ENCODE results near the gene TBC1D16. TPM values are rescaled to one million over a fixed set of nuclear protein-coding genes. Genes with fewer than 3 reads are reported as not detected.
A peak's percentile ranks its signal among the peaks of the same experiment; 100 is the strongest.

The TBC1D16 gene
- total and polyA plus RNA-seq, 2 donors (not counting 1 experiment from before 2014, with no cell fraction given): 0.82 to 2.7 TPM

DNA sequence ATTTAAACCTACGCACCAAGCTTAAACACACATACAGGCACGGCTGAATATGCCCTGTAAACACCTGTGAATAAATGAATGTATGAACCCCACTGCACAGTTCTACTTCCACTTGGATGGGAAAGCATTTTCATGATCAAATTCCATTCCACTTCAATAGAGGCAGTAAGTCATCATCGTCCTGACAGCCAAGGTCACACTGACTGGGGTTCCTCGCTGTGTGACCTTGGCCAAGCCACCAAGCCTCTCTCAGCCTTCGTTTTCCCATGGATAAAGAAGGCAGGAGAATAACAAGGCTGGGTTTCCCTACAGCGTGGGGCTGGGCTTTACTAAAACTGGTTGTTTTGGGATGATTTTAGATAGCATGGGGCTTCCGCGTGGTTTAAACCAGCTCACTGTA lies 82.8 kb downstream of the TBC1D16 start:
- intact Hi-C loops (cut with micrococcal nuclease): no loop called here
- peaks cover 16% of the 10 kb centered on the region for H3K4me1 Mint-ChIP-seq
- Histone ChIP-seq H3K27me3 (replicated peaks in 1 of 4; ENCODE audit: control extremely low read depth in 1 of 4, control insufficient read depth in 3 of 4, insufficient read depth in 4 of 4, low read length in 3 of 4) (no peaks in the 10 kb centered on the region), H3K4me1 (ENCODE audit: control insufficient read depth in 2 of 2, insufficient read depth in 2 of 2, low read length in 2 of 2) (peaks cover 9 to 12% of the 10 kb centered on the region in 2 donors), H3K27ac (ENCODE audit: low read length in 2 of 2) (no peak overlapping the region), H3K36me3 (replicated peaks in 1 of 2; ENCODE audit: control extremely low read depth in 1 of 2, control insufficient read depth in 1 of 2, extremely low read depth in 1 of 2, insufficient read depth in 2 of 2, low read length in 1 of 2) (no peaks in the 10 kb centered on the region), H3K4me3 (ENCODE audit: control extremely low read depth in 1 of 5, extremely low read depth in 1 of 5, insufficient read depth in 1 of 5, low read depth in 2 of 5, low read length in 4 of 5) (no peak overlapping the region), H4K20me1 (ENCODE audit: control insufficient read depth, insufficient read depth, low read length, poor library complexity, severe bottlenecking) (no peaks in the 10 kb centered on the region), H3K79me2 (ENCODE audit: control insufficient read depth, insufficient read depth, low read length) (no peaks in the 10 kb centered on the region), H3K9me3 (ENCODE audit: control extremely low read depth in 1 of 3, control insufficient read depth in 2 of 3, insufficient read depth in 1 of 3, low read length in 2 of 3) (no peaks in the 10 kb centered on the region), H3K4me2 (replicated peaks; ENCODE audit: low read depth, low read length, poor library complexity, severe bottlenecking) (no peak overlapping the region), H2AFZ (ENCODE audit: insufficient read depth, low read depth, low read length, poor library complexity, severe bottlenecking) (no peak overlapping the region), H3K9ac (ENCODE audit: low read length) (no peak overlapping the region)
- no peaks in the 10 kb centered on the region for H3K27me3 Mint-ChIP-seq
- H3K4me3 Mint-ChIP-seq: no peak overlapping the region
- TF ChIP-seq EZH2 (IDR thresholded peaks at IDR 0.05; ENCODE audit: borderline replicate concordance, insufficient read depth, low read depth, low read length, poor library complexity, severe bottlenecking): no peak
- TF ChIP-seq, protein P1, sequence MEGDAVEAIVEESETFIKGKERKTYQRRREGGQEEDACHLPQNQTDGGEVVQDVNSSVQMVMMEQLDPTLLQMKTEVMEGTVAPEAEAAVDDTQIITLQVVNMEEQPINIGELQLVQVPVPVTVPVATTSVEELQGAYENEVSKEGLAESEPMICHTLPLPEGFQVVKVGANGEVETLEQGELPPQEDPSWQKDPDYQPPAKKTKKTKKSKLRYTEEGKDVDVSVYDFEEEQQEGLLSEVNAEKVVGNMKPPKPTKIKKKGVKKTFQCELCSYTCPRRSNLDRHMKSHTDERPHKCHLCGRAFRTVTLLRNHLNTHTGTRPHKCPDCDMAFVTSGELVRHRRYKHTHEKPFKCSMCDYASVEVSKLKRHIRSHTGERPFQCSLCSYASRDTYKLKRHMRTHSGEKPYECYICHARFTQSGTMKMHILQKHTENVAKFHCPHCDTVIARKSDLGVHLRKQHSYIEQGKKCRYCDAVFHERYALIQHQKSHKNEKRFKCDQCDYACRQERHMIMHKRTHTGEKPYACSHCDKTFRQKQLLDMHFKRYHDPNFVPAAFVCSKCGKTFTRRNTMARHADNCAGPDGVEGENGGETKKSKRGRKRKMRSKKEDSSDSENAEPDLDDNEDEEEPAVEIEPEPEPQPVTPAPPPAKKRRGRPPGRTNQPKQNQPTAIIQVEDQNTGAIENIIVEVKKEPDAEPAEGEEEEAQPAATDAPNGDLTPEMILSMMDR (IDR thresholded peaks at IDR 0.05): no peak
- CTCF ChIA-PET: interaction anchor here (0.7 to 1.6 kb wide), 2 partner anchors 18 to 94 kb away, joined by 3 to 4 read pairs; no protein-coding TSS in a partner anchor
- POLR2A ChIA-PET: no interaction called here
- WGBS (ENCODE audit: insufficient coverage): 89% methylated on average over 4 of the region's 8 CpGs
- no peak for ATAC-seq (ENCODE audit: low read depth)
- H3K9me3 Mint-ChIP-seq (ENCODE audit: insufficient read depth): no peaks in the 10 kb centered on the region
- DNase-seq: no peak
- H3K27ac Mint-ChIP-seq: no peak overlapping the region

DNA sequence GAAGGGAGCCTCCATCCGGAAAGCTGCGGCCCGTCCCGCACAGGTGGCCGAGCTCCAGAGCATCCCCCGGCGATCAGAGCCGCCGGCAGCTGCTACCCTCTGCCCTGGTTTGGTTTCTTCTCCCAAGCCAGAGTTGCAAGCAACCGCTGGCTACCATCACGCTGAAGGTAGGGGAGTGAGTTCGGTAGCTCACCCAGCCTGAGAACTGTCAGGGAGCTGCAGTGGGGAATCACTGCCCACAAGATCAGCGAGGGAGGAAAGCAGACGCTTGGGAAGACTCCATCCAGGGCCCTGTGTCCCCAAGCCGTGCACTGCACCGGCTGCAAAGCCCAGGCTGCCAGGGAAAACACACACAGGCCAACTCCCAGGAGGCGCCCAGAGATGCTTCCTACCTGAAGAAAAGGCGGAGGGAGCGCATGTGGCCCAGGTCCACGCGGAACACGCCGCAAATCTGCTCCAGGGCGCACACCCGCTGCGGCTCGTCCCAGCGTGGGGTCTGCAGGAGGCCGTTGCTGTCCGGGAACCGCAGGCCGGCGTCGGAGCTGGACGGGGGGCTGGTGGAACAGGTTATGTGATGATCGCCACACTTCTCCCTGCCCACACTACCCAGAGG lies 83.3 kb downstream of the TBC1D16 start:
- TF ChIP-seq, protein P1 (IDR thresholded peaks at IDR 0.05): no peak
- TF ChIP-seq EZH2 (IDR thresholded peaks at IDR 0.05; ENCODE audit: borderline replicate concordance, insufficient read depth, low read depth, low read length, poor library complexity, severe bottlenecking): no peak
- no peaks in the 10 kb centered on the region for H3K79me2 ChIP-seq (ENCODE audit: control insufficient read depth, insufficient read depth, low read length)
- no peak for ATAC-seq (ENCODE audit: low read depth)
- H3K4me1 Mint-ChIP-seq: peaks cover 16% of the 10 kb centered on the region
- no peak overlapping the region for H2AFZ ChIP-seq (ENCODE audit: insufficient read depth, low read depth, low read length, poor library complexity, severe bottlenecking)
- H3K27me3 ChIP-seq (replicated peaks in 1 of 4; ENCODE audit: control extremely low read depth in 1 of 4, control insufficient read depth in 3 of 4, insufficient read depth in 4 of 4, low read length in 3 of 4): no peaks in the 10 kb centered on the region
- ChIA-PET POLR2A (no interaction called here), CTCF (interaction anchor here (1.6 kb wide), 1 partner anchor 19 kb away, joined by 4 read pairs; no protein-coding TSS in a partner anchor)
- no peaks in the 10 kb centered on the region for H3K9me3 ChIP-seq (ENCODE audit: control extremely low read depth in 1 of 3, control insufficient read depth in 2 of 3, insufficient read depth in 1 of 3, low read length in 2 of 3)
- H4K20me1 ChIP-seq (ENCODE audit: control insufficient read depth, insufficient read depth, low read length, poor library complexity, severe bottlenecking): no peaks in the 10 kb centered on the region
- no peak overlapping the region for H3K9ac ChIP-seq (ENCODE audit: low read length)
- WGBS (ENCODE audit: insufficient coverage): 97% methylated on average over 33 of the region's 36 CpGs
- H3K4me3 Mint-ChIP-seq: no peak overlapping the region
- no peak overlapping the region for H3K4me3 ChIP-seq (ENCODE audit: control extremely low read depth in 1 of 5, extremely low read depth in 1 of 5, insufficient read depth in 1 of 5, low read depth in 2 of 5, low read length in 4 of 5)
- H3K27me3 Mint-ChIP-seq: no peaks in the 10 kb centered on the region
- intact Hi-C loops (cut with micrococcal nuclease): no loop called here
- DNase-seq: no peak
- no peaks in the 10 kb centered on the region for H3K9me3 Mint-ChIP-seq (ENCODE audit: insufficient read depth)
- H3K4me2 ChIP-seq (replicated peaks; ENCODE audit: low read depth, low read length, poor library complexity, severe bottlenecking): peak overlapping the region; percentile 37
- no peak overlapping the region for H3K27ac ChIP-seq (ENCODE audit: low read length in 2 of 2)
- H3K4me1 ChIP-seq (ENCODE audit: control insufficient read depth in 2 of 2, insufficient read depth in 2 of 2, low read length in 2 of 2): peaks cover 9 to 13% of the 10 kb centered on the region in 2 donors
- H3K27ac Mint-ChIP-seq: no peak overlapping the region
- H3K36me3 ChIP-seq (replicated peaks in 1 of 2; ENCODE audit: control extremely low read depth in 1 of 2, control insufficient read depth in 1 of 2, extremely low read depth in 1 of 2, insufficient read depth in 2 of 2, low read length in 1 of 2): no peaks in the 10 kb centered on the region

Measured in B cell (primary cell).